Measurements from ENCODE around the gene CLDN3. TPM values are rescaled to one million over a fixed set of nuclear protein-coding genes. Genes with fewer than 3 reads are reported as not detected.

Gene CLDN3
- total and polyA plus RNA-seq, 9 of the 15 experiments (the other 6 are each of a cell fraction or from before 2014, with no cell fraction given) = 0.29 TPM; not detected in 8

DNA sequence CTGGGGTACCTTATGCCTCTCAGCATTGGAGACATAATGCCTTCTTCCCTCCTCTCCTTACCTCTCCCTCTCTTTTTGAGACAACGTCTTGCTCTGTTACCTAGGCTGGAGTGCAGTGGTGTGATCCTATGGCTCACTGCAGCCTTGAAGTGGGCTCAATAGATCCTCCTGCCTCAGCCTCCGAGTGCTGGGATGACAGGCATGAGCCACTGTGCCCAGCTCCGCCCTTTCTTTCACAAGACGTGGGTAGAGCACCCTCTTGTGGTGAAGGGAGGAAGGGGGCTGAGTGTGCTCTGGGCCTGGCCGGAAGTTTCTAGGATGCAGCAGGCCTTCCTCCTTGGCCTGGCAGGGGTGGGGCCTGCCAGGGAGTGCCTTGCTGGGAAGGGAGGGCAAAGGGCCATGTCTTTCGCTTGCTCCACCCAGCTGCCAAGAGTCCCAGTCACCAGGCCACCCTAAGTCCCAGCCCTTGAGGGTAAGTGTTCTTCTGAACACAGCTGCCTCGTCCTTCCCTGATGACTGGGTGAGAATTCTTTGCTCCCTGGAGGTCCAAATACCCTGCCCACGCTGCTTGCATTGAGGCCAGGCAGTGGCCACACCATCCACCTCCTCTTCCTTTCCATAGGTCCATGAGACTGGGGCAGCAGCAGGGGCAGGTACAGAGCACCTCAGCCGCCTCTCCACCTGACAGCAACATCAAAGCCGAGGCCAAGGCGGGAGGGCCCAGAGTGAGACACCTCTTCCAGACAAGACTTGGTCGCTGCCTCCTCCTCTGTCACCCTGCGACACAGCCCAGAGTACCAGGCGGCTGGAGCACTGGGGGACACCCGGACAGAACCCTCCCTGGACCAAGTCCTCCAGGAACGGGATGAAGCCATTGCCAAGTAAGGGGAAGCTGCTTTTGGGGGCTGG is 35.2 kb downstream of the CLDN3 start (continued):
- TF ChIP-seq JUN (IDR thresholded peaks at IDR 0.05; ENCODE audit: borderline replicate concordance, low read depth, low read length) (no peak), JUN (CRISPR knock-in tag; IDR thresholded peaks at IDR 0.05; ENCODE audit: borderline replicate concordance) (no peak), SMARCB1 (IDR thresholded peaks at IDR 0.05; ENCODE audit: insufficient read length, low read depth) (no peak), KDM1A (IDR thresholded peaks at IDR 0.05) (peak in 1 of 2 experiments; percentile 39; a peak in 1 of 4 replicates), FOXP1 (CRISPR knock-in tag; IDR thresholded peaks at IDR 0.05) (no peak), TEAD4 (IDR thresholded peaks at IDR 0.05; ENCODE audit: low read length) (no peak), TEAD4 (CRISPR knock-in tag; IDR thresholded peaks at IDR 0.05; ENCODE audit: borderline replicate concordance) (no peak), CHD4 (IDR thresholded peaks at IDR 0.05; ENCODE audit: insufficient read depth, insufficient replicate concordance, low read depth, low read length, poor library complexity, severe bottlenecking) (no peak), SLC30A9 (CRISPR knock-in tag; IDR thresholded peaks at IDR 0.05) (no peak), EWSR1 (IDR thresholded peaks at IDR 0.05; ENCODE audit: borderline replicate concordance, low read depth, partially characterized antibody) (no peak)
- TF ChIP-seq, protein P1, sequence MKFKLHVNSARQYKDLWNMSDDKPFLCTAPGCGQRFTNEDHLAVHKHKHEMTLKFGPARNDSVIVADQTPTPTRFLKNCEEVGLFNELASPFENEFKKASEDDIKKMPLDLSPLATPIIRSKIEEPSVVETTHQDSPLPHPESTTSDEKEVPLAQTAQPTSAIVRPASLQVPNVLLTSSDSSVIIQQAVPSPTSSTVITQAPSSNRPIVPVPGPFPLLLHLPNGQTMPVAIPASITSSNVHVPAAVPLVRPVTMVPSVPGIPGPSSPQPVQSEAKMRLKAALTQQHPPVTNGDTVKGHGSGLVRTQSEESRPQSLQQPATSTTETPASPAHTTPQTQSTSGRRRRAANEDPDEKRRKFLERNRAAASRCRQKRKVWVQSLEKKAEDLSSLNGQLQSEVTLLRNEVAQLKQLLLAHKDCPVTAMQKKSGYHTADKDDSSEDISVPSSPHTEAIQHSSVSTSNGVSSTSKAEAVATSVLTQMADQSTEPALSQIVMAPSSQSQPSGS (CRISPR knock-in tag; IDR thresholded peaks at IDR 0.05) = no peak
- TF ChIP-seq, protein P2, sequence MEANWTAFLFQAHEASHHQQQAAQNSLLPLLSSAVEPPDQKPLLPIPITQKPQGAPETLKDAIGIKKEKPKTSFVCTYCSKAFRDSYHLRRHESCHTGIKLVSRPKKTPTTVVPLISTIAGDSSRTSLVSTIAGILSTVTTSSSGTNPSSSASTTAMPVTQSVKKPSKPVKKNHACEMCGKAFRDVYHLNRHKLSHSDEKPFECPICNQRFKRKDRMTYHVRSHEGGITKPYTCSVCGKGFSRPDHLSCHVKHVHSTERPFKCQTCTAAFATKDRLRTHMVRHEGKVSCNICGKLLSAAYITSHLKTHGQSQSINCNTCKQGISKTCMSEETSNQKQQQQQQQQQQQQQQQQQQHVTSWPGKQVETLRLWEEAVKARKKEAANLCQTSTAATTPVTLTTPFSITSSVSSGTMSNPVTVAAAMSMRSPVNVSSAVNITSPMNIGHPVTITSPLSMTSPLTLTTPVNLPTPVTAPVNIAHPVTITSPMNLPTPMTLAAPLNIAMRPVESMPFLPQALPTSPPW (CRISPR knock-in tag; IDR thresholded peaks at IDR 0.05) = peak; percentile 57
- TF ChIP-seq, protein P3, sequence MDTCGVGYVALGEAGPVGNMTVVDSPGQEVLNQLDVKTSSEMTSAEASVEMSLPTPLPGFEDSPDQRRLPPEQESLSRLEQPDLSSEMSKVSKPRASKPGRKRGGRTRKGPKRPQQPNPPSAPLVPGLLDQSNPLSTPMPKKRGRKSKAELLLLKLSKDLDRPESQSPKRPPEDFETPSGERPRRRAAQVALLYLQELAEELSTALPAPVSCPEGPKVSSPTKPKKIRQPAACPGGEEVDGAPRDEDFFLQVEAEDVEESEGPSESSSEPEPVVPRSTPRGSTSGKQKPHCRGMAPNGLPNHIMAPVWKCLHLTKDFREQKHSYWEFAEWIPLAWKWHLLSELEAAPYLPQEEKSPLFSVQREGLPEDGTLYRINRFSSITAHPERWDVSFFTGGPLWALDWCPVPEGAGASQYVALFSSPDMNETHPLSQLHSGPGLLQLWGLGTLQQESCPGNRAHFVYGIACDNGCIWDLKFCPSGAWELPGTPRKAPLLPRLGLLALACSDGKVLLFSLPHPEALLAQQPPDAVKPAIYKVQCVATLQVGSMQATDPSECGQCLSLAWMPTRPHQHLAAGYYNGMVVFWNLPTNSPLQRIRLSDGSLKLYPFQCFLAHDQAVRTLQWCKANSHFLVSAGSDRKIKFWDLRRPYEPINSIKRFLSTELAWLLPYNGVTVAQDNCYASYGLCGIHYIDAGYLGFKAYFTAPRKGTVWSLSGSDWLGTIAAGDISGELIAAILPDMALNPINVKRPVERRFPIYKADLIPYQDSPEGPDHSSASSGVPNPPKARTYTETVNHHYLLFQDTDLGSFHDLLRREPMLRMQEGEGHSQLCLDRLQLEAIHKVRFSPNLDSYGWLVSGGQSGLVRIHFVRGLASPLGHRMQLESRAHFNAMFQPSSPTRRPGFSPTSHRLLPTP (IDR thresholded peaks at IDR 0.05; ENCODE audit: borderline replicate concordance, extremely low read depth, insufficient read length) = no peak
- TF ChIP-seq, protein P4, sequence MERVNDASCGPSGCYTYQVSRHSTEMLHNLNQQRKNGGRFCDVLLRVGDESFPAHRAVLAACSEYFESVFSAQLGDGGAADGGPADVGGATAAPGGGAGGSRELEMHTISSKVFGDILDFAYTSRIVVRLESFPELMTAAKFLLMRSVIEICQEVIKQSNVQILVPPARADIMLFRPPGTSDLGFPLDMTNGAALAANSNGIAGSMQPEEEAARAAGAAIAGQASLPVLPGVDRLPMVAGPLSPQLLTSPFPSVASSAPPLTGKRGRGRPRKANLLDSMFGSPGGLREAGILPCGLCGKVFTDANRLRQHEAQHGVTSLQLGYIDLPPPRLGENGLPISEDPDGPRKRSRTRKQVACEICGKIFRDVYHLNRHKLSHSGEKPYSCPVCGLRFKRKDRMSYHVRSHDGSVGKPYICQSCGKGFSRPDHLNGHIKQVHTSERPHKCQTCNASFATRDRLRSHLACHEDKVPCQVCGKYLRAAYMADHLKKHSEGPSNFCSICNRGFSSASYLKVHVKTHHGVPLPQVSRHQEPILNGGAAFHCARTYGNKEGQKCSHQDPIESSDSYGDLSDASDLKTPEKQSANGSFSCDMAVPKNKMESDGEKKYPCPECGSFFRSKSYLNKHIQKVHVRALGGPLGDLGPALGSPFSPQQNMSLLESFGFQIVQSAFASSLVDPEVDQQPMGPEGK (CRISPR knock-in tag; IDR thresholded peaks at IDR 0.05; ENCODE audit: borderline replicate concordance) = no peak
